Sigmoid colon (tissue), 7 donors: Measurements from ENCODE around the gene PPP2CA. TPM values are rescaled to one million over a fixed set of nuclear protein-coding genes. Genes with fewer than 3 reads are reported as not detected.

Experiments used
- DNase-seq: peaks from one replicate; pipeline ENCODE4 v3.0.0-alpha.2; 2019
- H3K27ac ChIP-seq, 4 donors: fragments of 200-600 bp; sonication (generic); one replicate each; pipeline ENCODE4 v1.5.1; 2016 to 2019; ENCODE audit warnings: mild to moderate bottlenecking in 1 of 4
- H3K27me3 ChIP-seq, 3 donors: fragments of 200-600 bp; sonication (generic); one replicate each; pipeline ENCODE4 v1.5.1; 2019; ENCODE audit warnings: mild to moderate bottlenecking in 1 of 3
- H3K36me3 ChIP-seq, 4 donors: fragments of 200-600 bp; sonication (generic); one replicate each; pipeline ENCODE4 v1.5.1; 2016 to 2019
- H3K4me1 ChIP-seq, 4 donors: fragments of 200-600 bp; sonication (generic); one replicate each; pipeline ENCODE4 v1.5.1; 2017 to 2019
- H3K4me3 ChIP-seq, 4 donors: fragments of 200-600 bp; sonication (generic); one replicate each; pipeline ENCODE4 v1.5.1; 2017 to 2019; ENCODE audit warnings: mild to moderate bottlenecking in 2 of 4, moderate library complexity in 1 of 4
- H3K9me3 ChIP-seq, 4 donors: fragments of 200-600 bp in 3 of 4; sonication (generic) in 3 of 4; one replicate each; pipeline versions ENCODE4 v1.5.1 to v1.6.1; 2013 to 2019
- CTCF ChIP-seq, 4 experiments: fragments of 450-650 bp in 3 of 4; fragments of 200-600 bp in 1 of 4; IDR thresholded peaks; one replicate each; pipeline ENCODE4 v1.5.1; 2016 to 2019; ENCODE audit warnings: antibody characterized with exemption in 4 of 4, mild to moderate bottlenecking in 3 of 4, moderate library complexity in 2 of 4
- EP300 ChIP-seq, 4 donors: sonication (generic); formaldehyde crosslinking; IDR thresholded peaks; one replicate each; pipeline ENCODE4 v1.6.1; 2017; ENCODE audit warnings: antibody characterized with exemption in 4 of 4
- POLR2A ChIP-seq, 2 donors: fragments of 450-650 bp; IDR thresholded peaks; one replicate each; pipeline ENCODE4 v1.6.1; 2016; ENCODE audit warnings: antibody characterized with exemption in 2 of 2, mild to moderate bottlenecking in 2 of 2, moderate library complexity in 2 of 2
- POLR2AphosphoS5 ChIP-seq, 4 donors: sonication (generic); formaldehyde crosslinking; IDR thresholded peaks; one replicate each; pipeline ENCODE4 v1.6.1; 2017; ENCODE audit warnings: antibody characterized with exemption in 4 of 4
- WGBS, 2 donors: extraction: QIAGEN DNeasy Blood & Tissue Kit; methylation state at CpG; one replicate each; pipeline ENCODE4 v1.1.7; 2013; 5-methylcytosine and 5-hydroxymethylcytosine counted together
- intact Hi-C: fragments of 100-400 bp; cut with DNase I; formaldehyde crosslinking; loops from one replicate; pipeline ENCODE4 v1.15.1; 2023
- polyA plus RNA-seq, 3 donors: library from polyadenylated mRNA; stranded (reverse); fragments of 200-250 nt; gene quantifications; one replicate each; pipeline ENCODE4 v1.2.3, GENCODE V29; 2013
- total RNA-seq, 4 donors: library from RNA; depleted of rRNA; stranded (reverse); fragments of >200 nt; gene quantifications; one replicate each; pipeline ENCODE4 v1.1.0, GENCODE V29; 2016
- donor health status: healthy with polysubstance abuse.
- donor health status: Bipolar disorder and iron deficiency.
- donor health status: healthy.

PPP2CA gene
- total and polyA plus RNA-seq, 7 donors, result 48.6 to 145 (median 102) TPM

GRCh38 chr5:134245692-134246091, 19.8 kb upstream of the PPP2CA start:
- no peaks in the 10 kb centered on the region for H3K27me3 ChIP-seq
- DNase-seq, result no peak
- no peak for TF ChIP-seq CTCF (IDR thresholded peaks at IDR 0.05)
- TF ChIP-seq EP300 (IDR thresholded peaks at IDR 0.05), result no peak
- no peak for TF ChIP-seq POLR2AphosphoS5 (IDR thresholded peaks at IDR 0.05)
- no peak for TF ChIP-seq POLR2A (IDR thresholded peaks at IDR 0.05)
- H3K4me3 ChIP-seq, result no peak overlapping the region
- intact Hi-C loops, result no loop called here
- WGBS, 2 donors, result 89 to 93% methylated on average over 2 of the region's 2 CpGs
- no peak overlapping the region for H3K27ac ChIP-seq
- H3K9me3 ChIP-seq, result no peaks in the 10 kb centered on the region
- H3K4me1 ChIP-seq, result peaks cover 0 to 12% (median 10%) of the 10 kb centered on the region in 4 donors
- no peaks in the 10 kb centered on the region for H3K36me3 ChIP-seq

GRCh38 chr5:134245101-134245604, 19.3 kb upstream of the PPP2CA start:
- no peak for DNase-seq
- Histone ChIP-seq H3K9me3 (no peaks in the 10 kb centered on the region), H3K4me3 (peak overlapping the region in 1 of 4 donors; percentile 5), H3K36me3 (no peaks in the 10 kb centered on the region), H3K27me3 (no peaks in the 10 kb centered on the region), H3K4me1 (peaks cover 0 to 17% (median 15%) of the 10 kb centered on the region in 4 donors), H3K27ac (peak overlapping the region in 1 of 4 donors; percentile 24)
- TF ChIP-seq POLR2A (IDR thresholded peaks at IDR 0.05) (no peak), EP300 (IDR thresholded peaks at IDR 0.05) (no peak), POLR2AphosphoS5 (IDR thresholded peaks at IDR 0.05) (no peak), CTCF (IDR thresholded peaks at IDR 0.05) (no peak)
- WGBS, 2 donors, result 67 to 72% methylated on average over 8 of the region's 8 CpGs
- intact Hi-C loops, result no loop called here

GRCh38 chr5:134242146-134242545, 16.3 kb upstream of the PPP2CA start:
- intact Hi-C loops, result no loop called here
- H3K27me3 ChIP-seq, result no peaks in the 10 kb centered on the region
- peak; percentile 75 for DNase-seq
- H3K4me3 ChIP-seq, result no peak overlapping the region
- H3K27ac ChIP-seq, result no peak overlapping the region
- H3K4me1 ChIP-seq, result peaks cover 0 to 21% (median 19%) of the 10 kb centered on the region in 4 donors
- TF ChIP-seq POLR2A (IDR thresholded peaks at IDR 0.05) (no peak), POLR2AphosphoS5 (IDR thresholded peaks at IDR 0.05) (no peak), CTCF (IDR thresholded peaks at IDR 0.05) (no peak), EP300 (IDR thresholded peaks at IDR 0.05) (no peak)
- no peaks in the 10 kb centered on the region for H3K9me3 ChIP-seq
- WGBS, 2 donors, result 82 to 85% methylated on average over 5 of the region's 5 CpGs
- no peaks in the 10 kb centered on the region for H3K36me3 ChIP-seq

GRCh38 chr5:134240421-134240962, 14.6 kb upstream of the PPP2CA start:
- Histone ChIP-seq H3K27me3 (no peaks in the 10 kb centered on the region), H3K36me3 (no peaks in the 10 kb centered on the region), H3K4me1 (peaks cover 0 to 31% (median 22%) of the 10 kb centered on the region in 4 donors), H3K4me3 (peak overlapping the region in 1 of 4 donors; percentile 4), H3K9me3 (no peaks in the 10 kb centered on the region), H3K27ac (peak overlapping the region; percentile 36 to 62 (median 60))
- intact Hi-C loops, result no loop called here
- TF ChIP-seq POLR2AphosphoS5 (IDR thresholded peaks at IDR 0.05) (no peak), EP300 (IDR thresholded peaks at IDR 0.05) (no peak), POLR2A (IDR thresholded peaks at IDR 0.05) (no peak), CTCF (IDR thresholded peaks at IDR 0.05) (no peak)
- DNase-seq, result no peak
- 42 to 66% methylated on average over 7 of the region's 7 CpGs for WGBS, 2 donors
